GM18951 (cell line): ENCODE measurements around the gene RSPO4.
"Not testable (repeated sequence)": the region's sequence is repeated elsewhere in the genome, so short reads cannot be mapped to it uniquely, and the experiment has no call there.

Experiments
- POLR2A ChIP-seq: IDR thresholded peaks from 4 replicates; pipeline ENCODE4 v1.6.1; 2011; ENCODE audit warnings: mild to moderate bottlenecking; ENCODE audit not compliant: insufficient read length, insufficient read depth; ENCODE audit errors: extremely low read depth
- in situ Hi-C: fragments of 300-500 bp; cut with MboI; formaldehyde crosslinking; loops from one replicate; pipeline ENCODE4 v1.12.0; 2022; ENCODE audit warnings: low sequenced_read_pairs, mixed read lengths, inconsistent platforms; ENCODE audit not compliant: unreplicated experiment

Gene RSPO4

DNA sequence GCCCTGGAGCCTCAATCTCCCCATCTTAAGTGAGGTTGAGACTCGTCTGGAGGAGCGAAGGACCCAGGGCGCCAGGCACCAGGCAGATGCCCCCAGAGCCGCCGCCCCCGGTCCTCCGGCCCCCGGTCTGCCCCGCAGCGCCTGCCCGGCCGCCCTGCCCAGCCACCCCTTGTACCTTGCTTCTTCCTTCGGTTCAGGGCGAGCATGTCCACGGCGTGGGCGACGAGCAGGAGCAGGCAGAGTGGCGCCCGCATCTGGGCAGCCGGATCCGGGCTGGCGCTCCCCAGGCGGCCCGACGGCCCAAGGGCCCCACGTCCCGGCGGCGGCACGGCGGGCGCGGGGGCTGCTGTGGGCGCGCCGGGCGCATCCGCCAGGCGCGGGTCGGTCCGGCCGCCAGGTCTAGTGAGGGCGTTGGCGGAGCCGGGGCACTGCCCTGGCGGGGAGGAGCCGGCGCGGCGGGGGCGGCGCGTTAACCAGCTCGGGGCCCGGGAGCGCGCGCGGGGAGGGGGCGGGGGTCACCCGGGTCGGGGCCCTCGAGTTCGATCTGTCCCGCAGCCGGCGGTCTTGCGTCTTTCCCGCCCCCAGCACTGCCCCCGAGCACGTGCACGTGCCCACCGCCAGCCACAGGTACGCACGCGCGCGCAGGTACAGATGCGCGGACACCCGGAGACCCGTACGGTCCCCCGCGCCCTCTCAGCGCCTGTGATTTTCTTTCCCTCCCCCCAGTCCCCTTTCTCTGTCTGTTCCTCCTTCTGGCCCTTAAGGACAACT lies at the start of gene RSPO4:
Gene RSPO4, minus strand, starts transcription at position 401 of the 771 bp plus-strand sequence. Its CDS starts 147 bp downstream, at position 254.
- in situ Hi-C loops: no loop called here
- no peak for TF ChIP-seq POLR2A

DNA sequence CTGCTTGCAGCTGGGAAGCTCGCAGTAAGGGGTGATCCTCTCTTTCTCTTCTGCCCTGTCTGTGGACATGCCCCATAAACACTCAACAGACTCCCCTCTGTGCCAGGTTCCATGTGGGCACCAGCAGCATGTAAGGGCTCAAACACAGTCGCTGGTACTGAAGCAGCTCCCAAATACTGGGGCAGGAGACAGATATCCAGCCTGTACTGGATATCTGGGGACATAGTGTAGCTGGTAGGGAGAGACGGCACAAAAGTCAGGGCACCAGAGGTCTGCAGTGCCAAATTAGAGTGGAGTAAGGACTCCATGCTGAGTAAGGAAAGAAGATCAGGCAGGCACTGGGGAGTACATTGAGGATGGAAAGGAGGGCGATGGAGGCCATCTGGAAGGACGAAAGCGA lies 48.3 kb upstream of the RSPO4 start:
- TF ChIP-seq POLR2A: no peak
- in situ Hi-C loops: no loop called here

DNA sequence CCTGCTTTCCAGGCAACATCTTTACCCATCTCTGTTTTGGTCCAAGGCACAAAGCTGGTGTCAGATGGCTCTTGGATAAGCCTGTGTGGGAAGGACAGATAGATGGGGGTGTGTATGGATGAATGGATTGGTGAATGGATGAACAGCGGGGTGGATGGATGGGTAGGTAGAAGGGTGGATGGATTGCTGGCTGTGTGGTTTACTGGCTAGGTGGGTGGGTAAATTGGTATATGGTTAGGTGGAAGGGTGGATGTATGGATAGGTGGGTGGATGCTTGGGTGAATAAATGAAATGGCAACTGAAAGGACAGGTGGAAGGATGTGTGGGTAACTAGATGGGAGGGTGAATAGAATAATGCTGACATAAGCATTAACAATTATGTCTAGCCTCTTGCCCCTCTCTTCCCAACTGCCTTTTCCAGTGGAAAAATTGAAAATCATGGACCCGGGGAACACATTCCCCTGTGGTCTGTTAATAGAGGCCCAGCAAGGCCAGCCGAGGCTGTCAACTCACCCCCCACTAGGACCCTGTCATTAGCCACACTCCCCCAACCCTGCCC lies 43.8 kb upstream of the RSPO4 start:
- no peak for TF ChIP-seq POLR2A
- in situ Hi-C loops: no loop called here

DNA sequence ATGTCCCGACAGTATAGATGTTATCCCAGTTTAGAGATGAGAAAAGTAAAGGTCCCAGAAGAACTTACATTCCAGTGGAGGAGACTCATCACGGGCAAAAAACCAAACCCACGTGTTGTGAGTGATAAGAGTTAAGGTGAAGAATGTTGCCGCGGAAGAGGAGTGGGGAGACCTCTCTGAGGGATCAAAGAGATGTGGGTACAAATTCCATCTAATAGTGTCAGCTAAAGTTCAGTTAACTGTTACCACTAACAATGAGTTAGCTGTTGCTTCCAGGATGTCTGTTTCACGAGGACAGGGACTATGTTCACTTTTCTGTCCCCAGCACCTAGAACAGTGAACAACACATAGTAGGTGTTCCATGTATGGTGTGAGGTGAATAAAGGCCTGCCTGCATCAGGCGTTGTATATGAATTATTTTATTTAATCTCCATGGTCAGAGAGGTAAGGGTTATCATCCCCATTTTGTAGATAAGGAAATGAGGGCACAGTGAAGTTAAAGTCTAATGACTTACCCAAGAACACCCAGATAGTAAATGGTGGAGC lies 39.8 kb upstream of the RSPO4 start:
- TF ChIP-seq POLR2A: no peak
- in situ Hi-C loops: no loop called here

DNA sequence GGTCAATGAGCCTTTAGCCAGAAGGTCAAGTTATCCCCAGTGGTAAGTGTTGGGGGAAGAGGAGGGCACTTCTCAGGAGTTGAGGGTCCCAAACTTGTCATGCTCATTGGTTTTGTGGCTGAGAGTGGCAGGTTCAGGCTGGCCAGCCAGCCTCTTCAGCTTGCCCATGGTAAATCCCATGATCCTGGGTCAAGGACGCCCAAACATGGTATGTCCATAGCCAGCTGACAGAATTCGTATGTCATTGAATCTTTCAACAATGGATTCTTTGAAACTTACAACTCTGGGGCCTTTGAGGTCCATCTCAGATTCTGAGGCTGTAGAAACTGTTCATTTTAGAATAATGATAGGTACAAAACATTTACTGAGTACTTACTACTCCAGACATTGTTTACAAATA lies 36.1 kb upstream of the RSPO4 start:
- in situ Hi-C loops: no loop called here
- TF ChIP-seq POLR2A: no peak

DNA sequence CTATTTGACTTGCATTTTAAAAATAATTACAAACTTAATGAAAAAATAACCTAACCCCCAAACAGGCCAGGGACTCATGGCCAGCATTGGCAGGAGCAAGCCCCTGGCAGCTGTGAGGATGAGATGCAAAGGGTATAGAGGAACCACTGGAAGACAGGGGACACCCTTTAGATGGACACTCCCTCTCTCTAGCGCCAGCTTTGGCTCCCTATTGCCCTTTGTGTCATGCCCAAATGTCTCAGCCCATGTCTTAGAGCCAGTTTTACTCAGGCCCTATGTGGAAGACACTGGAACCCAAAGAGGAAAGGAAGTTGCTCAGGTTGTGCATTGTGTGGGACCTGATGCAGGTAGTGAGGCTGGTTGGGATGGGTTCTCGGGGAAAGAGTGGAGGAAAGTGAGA lies 34.9 kb upstream of the RSPO4 start:
- in situ Hi-C loops: no loop called here

DNA sequence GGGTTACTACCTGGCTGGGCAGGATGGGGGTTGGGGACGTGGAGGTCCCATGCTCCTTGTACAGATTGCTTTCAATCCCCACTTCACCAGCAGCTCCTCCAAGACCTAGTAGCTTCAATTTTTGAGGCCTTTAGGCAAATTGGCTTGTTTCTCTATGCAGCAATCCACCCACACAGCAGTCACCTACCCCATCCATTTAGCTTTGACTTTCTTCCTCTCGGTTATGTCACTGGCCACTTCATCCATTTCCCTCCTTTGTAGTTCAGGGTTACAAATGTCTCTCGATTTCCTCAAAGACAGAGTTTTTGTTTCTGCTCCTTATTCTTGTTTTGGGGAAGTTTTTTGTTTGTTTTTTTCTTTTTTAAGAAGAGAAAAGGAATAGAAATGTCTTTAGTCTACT lies 33.4 kb upstream of the RSPO4 start:
- no peak for TF ChIP-seq POLR2A
- in situ Hi-C loops: no loop called here

More for the DNA sequence above, 34.9 kb upstream of the RSPO4 start:
- TF ChIP-seq POLR2A: no peak

DNA sequence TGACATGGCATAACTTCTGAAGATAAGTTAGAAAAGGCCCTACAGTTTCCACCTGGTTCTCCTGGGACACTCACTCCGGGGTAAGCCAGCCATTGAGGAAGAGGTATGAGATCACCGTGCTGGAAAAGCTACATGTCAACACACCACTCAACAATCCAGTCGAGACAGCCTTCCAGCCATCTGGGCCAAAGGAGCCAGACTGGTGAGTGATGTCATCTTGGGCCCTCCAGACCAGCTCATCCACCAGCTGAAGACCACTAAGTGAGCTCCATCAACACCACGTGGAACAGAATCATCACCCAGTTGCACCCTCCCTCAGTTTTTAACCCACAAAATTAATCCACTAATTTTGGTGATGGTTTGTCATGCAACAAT lies 32.3 kb upstream of the RSPO4 start:
- in situ Hi-C loops: no loop called here
- no peak for TF ChIP-seq POLR2A

DNA sequence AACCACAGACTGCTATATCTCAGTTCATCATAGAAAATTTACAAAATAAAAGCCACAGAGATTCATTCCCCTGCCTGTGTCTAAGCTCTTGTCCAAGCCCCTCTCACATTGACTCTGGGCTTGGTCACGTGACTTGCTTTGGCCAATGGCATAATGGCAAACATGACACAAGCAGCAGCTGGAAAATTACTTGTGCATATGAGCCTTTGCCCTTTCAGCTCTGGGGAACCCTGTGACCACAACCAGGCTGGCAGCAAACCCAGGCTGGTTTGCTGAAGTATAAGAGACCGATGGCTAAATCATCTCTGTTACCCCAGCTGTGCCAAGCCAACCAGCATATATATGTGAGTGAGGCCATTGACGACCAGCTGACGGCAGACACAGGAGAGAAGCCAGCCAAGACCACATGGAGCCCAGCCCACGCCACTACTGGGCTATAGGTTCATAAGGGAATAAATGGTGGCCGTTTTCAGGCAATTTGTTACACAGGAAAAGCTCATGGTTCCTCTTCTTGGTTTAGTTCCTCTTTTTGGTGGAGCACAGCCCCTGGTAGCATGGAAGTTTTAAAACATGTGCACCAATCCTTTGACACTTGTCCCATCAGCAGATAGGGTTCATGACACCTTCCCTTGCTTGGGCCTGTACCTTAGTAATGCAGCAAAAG lies 31.8 kb upstream of the RSPO4 start:
- in situ Hi-C loops: no loop called here
- no peak for TF ChIP-seq POLR2A

DNA sequence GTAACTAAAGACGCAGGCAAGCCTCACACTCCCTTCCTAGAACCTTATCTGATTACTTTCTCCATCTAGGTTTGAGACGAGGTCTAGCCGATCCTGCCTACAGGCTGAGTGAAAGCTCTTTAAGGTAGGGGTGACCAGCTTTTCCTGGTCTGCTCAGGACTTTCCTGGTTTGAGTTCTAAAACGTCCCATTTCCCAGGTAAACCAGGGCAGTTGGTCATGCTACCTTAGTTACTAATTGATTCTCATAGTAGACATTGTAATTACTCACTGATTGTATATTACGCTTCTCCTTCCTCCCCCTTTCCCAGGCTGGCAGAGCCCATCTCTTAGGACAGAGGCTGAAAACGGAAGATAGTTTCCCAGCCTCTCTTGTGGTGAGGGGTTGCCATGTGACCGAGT lies 27.9 kb upstream of the RSPO4 start:
- in situ Hi-C loops: no loop called here
- TF ChIP-seq POLR2A: no peak

DNA sequence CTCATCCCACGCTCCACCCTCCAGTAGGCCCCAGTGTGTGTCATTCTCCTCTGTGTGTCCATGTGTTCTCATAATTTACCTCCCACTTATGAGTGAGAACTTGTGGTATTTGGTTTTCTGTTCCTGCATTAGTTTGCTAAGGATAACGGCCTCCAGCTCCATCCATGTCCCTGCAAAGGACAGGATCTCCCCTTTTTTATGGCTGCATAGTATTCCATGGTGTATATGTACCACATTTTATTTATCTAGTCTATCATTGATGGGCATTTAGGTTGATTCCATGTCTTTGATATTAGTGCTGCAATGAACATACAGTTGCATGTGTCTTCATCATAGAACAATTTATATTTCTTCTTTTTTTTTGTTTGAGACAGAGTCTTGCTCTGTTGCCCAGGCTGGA lies 24.1 kb upstream of the RSPO4 start:
- in situ Hi-C loops: not testable (repeated sequence)

DNA sequence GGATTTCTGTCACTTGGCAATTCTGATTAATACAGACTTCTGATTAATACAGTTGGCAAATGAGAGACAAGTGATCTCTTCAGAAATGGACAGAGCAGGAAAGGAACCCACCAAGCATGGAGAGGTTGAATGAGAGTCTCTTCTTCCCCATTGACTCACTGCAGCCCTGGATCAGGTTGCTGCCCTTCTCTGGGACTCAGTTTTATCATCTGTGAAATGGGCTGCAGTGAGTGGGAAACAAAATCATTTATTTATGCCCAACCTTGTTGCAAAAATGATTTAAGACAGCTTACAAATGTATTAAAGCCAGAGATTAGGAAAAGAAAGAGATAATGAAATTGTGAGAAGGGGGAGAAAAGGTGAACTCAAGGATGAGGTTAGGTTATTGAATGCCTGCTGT lies 20.8 kb upstream of the RSPO4 start:
- TF ChIP-seq POLR2A: no peak
- in situ Hi-C loops: no loop called here

DNA sequence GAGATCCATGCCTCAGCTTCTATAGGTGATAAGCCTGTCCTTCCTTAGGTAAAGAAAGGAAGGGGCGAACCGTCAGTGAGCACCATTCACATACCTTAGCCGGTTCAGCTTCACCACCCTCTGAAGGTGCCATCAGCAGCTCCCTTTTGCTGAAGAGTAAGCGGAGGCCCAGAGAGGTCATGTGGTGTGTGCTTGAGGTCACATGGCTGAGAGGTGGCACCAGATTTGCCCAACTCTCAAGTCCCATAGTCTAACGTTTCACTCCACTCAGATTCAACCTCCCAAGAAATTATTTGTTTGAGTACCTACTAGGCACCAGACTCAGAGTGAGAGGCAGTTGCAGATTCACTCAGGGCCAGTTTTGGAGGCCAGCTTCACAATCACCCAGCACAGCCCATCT lies 18.5 kb upstream of the RSPO4 start:
- TF ChIP-seq POLR2A: no peak

DNA sequence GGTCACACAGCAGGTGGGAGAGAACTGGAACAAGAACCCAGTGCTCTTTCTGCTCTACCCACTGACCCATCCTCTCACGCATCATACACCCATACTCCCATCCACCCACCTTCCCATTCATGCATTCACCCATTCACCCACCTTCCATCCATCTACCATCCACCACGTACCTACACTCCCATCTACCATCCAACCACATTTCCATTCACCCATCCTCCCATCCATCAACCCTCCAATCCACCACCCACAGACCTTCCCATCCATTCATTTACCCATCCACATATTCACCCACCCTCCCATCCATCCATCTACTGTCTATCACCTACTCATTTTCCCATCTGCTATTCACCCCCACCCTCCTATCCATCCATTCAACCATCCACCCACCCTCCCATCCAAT lies 17.2 kb upstream of the RSPO4 start:
- TF ChIP-seq POLR2A: no peak
- in situ Hi-C loops: no loop called here

More for the DNA sequence above, 18.5 kb upstream of the RSPO4 start:
- in situ Hi-C loops: no loop called here
